Smooth muscle cell (in vitro differentiated cells): ENCODE results near the gene AMACR. TPM values are rescaled to one million over a fixed set of nuclear protein-coding genes. Genes with fewer than 3 reads are reported as not detected.
"Not testable (repeated sequence)": the region's sequence is repeated elsewhere in the genome, so short reads cannot be mapped to it uniquely, and the experiment has no call there.

ENCODE experiments used
- DNase-seq: peaks from one replicate; lab custom pipeline; 2025; ENCODE audit not compliant: unreplicated experiment; lab: John Stamatoyannopoulos, UW
- H2AFZ ChIP-seq: fragments of 200-600 bp; sonication (generic); 2 replicates; pipeline ENCODE4 v1.6.0; 2016; ENCODE audit warnings: antibody characterized with exemption, low read depth, mild to moderate bottlenecking
- H3F3A ChIP-seq: fragments of 200-600 bp; sonication (generic); 2 replicates; pipeline ENCODE4 v1.6.0; 2017; ENCODE audit warnings: antibody characterized with exemption, low read depth
- H3K27ac ChIP-seq: fragments of 200-600 bp; sonication (generic); 2 replicates; pipeline ENCODE4 v1.5.1; 2016; ENCODE audit warnings: low read depth, mild to moderate bottlenecking
- H3K27me3 ChIP-seq: fragments of 200-600 bp; sonication (generic); 2 replicates; pipeline ENCODE4 v1.6.1; 2016; ENCODE audit warnings: low read depth, mild to moderate bottlenecking
- H3K36me3 ChIP-seq: fragments of 200-600 bp; sonication (generic); 2 replicates; pipeline ENCODE4 v1.5.1; 2016; ENCODE audit warnings: low read depth
- H3K4me1 ChIP-seq: fragments of 200-600 bp; sonication (generic); 2 replicates; pipeline ENCODE4 v1.5.1; 2016; ENCODE audit warnings: low read depth
- H3K4me2 ChIP-seq: fragments of 200-600 bp; sonication (generic); 2 replicates; pipeline ENCODE4 v1.6.0; 2016; ENCODE audit warnings: mild to moderate bottlenecking
- H3K4me3 ChIP-seq: fragments of 200-600 bp; sonication (generic); 2 replicates; pipeline ENCODE4 v1.5.1; 2016; ENCODE audit warnings: mild to moderate bottlenecking
- H3K79me2 ChIP-seq: fragments of 200-600 bp; sonication (generic); 2 replicates; pipeline ENCODE4 v1.6.0; 2016; ENCODE audit warnings: low read depth, mild to moderate bottlenecking
- H3K9ac ChIP-seq: fragments of 200-600 bp; sonication (generic); 2 replicates; pipeline ENCODE4 v1.6.0; 2016; ENCODE audit warnings: low read depth
- H3K9me3 ChIP-seq: fragments of 200-600 bp; sonication (generic); replicated peaks from 2 replicates; pipeline ENCODE4 v1.5.1; 2016; ENCODE audit warnings: low read depth
- H4K20me1 ChIP-seq: fragments of 200-600 bp; sonication (generic); 2 replicates; pipeline ENCODE4 v1.6.0; 2016; ENCODE audit warnings: low read depth
- WGBS: methylation state at CpG from one replicate; pipeline ENCODE4 v1.1.7; 2016; ENCODE audit warnings: low lambda C conversion rate; 5-methylcytosine and 5-hydroxymethylcytosine counted together
- polyA plus RNA-seq: library from polyadenylated mRNA; unstranded; fragments of >200 nt; fragmentation: Nextera tagmentation; extraction: Ambion mirVana; gene quantifications from 2 replicates; pipeline ENCODE4 v1.2.1, GENCODE V29; 2016
- total RNA-seq: library from RNA; depleted of rRNA; stranded (reverse); fragments of >200 nt; gene quantifications from 2 replicates; pipeline ENCODE4 v1.2.3, GENCODE V29; 2014
- TF ChIP-seq, protein P1 (sequence below): fragments of 200-600 bp; sonication (generic); IDR thresholded peaks from 2 replicates; pipeline ENCODE4 v1.5.1; 2017; ENCODE audit warnings: borderline replicate concordance, mild to moderate bottlenecking, antibody characterized with exemption; ENCODE audit not compliant: insufficient read depth, poor library complexity, severe bottlenecking

The AMACR gene
- total and polyA plus RNA-seq, 2 experiments from 2014 or later, result 14.1 to 14.5 TPM

DNA sequence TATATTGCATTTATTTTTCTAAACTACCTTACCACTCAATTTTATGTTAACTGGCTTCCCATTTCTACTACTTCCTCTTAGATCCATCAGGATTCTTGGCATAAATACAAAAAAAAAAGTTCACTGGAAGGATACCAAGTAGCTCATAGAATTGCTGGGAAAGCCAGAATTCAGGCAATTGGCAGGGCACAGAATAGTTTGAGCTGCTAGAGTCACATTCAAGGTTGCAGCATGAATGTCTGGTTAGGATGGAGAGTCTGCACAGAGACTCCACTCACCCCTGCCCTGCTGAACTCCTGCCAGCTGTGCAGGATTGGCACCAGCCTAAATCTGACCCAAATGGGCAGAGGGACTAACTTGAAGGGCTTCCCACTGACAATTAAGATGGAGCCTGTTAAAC is 4.9 kb upstream of the AMACR start:
- Histone ChIP-seq H3K4me3 (no peak overlapping the region), H3K36me3 (no peaks in the 10 kb centered on the region), H2AFZ (no peak overlapping the region), H3K79me2 (no peaks in the 10 kb centered on the region), H3F3A (peaks cover 10% of the 10 kb centered on the region), H3K4me2 (no peak overlapping the region), H3K27ac (no peak overlapping the region), H3K4me1 (peaks cover 7% of the 10 kb centered on the region), H3K27me3 (no peaks in the 10 kb centered on the region), H3K9ac (no peak overlapping the region), H3K9me3 (no peaks in the 10 kb centered on the region), H4K20me1 (no peaks in the 10 kb centered on the region)
- TF ChIP-seq, protein P1, sequence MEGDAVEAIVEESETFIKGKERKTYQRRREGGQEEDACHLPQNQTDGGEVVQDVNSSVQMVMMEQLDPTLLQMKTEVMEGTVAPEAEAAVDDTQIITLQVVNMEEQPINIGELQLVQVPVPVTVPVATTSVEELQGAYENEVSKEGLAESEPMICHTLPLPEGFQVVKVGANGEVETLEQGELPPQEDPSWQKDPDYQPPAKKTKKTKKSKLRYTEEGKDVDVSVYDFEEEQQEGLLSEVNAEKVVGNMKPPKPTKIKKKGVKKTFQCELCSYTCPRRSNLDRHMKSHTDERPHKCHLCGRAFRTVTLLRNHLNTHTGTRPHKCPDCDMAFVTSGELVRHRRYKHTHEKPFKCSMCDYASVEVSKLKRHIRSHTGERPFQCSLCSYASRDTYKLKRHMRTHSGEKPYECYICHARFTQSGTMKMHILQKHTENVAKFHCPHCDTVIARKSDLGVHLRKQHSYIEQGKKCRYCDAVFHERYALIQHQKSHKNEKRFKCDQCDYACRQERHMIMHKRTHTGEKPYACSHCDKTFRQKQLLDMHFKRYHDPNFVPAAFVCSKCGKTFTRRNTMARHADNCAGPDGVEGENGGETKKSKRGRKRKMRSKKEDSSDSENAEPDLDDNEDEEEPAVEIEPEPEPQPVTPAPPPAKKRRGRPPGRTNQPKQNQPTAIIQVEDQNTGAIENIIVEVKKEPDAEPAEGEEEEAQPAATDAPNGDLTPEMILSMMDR, result no peak
- no peak for DNase-seq

- Histone ChIP-seq H3K27me3 (no peaks in the 10 kb centered on the region), H3K4me3 (no peak overlapping the region), H3K27ac (no peak overlapping the region), H2AFZ (no peak overlapping the region), H3K4me2 (no peak overlapping the region), H4K20me1 (no peaks in the 10 kb centered on the region), H3K4me1 (peaks cover 7% of the 10 kb centered on the region), H3K36me3 (no peaks in the 10 kb centered on the region), H3F3A (peaks cover 16% of the 10 kb centered on the region), H3K9me3 (no peaks in the 10 kb centered on the region), H3K79me2 (no peaks in the 10 kb centered on the region), H3K9ac (no peak overlapping the region)
- DNase-seq, result no peak
- TF ChIP-seq, protein P1, result no peak
- 94% methylated on average over 4 of the region's 4 CpGs for WGBS
Measured at GRCh38 chr5:34011536-34011935, 3.7 kb upstream of the AMACR start.

GRCh38 chr5:34010146-34010545 is 2.3 kb upstream of the AMACR start:
- H3K79me2 ChIP-seq, H3K9ac ChIP-seq, H3K9me3 ChIP-seq, H2AFZ ChIP-seq, H3K4me2 ChIP-seq, H3K27ac ChIP-seq, H3K27me3 ChIP-seq, H3K36me3 ChIP-seq, H3K4me3 ChIP-seq, H4K20me1 ChIP-seq, DNase-seq, H3K4me1 ChIP-seq: not testable (repeated sequence)
- 78% methylated on average over 2 of the region's 2 CpGs for WGBS
- H3F3A ChIP-seq, result peaks cover 16% of the 10 kb centered on the region

- peaks cover 16% of the 10 kb centered on the region for H3F3A ChIP-seq
- TF ChIP-seq, protein P1, result no peak
- no peak overlapping the region for H2AFZ ChIP-seq
- no peak overlapping the region for H3K27ac ChIP-seq
- no peaks in the 10 kb centered on the region for H4K20me1 ChIP-seq
- no peaks in the 10 kb centered on the region for H3K36me3 ChIP-seq
- no peak overlapping the region for H3K4me3 ChIP-seq
- H3K79me2 ChIP-seq, result peaks cover 4% of the 10 kb centered on the region
- no peak overlapping the region for H3K9ac ChIP-seq
- peaks cover 12% of the 10 kb centered on the region for H3K4me1 ChIP-seq
- DNase-seq, result no peak
- H3K4me2 ChIP-seq, result no peak overlapping the region
- no peaks in the 10 kb centered on the region for H3K9me3 ChIP-seq
- 39% methylated on average over 1 of the region's 1 CpG for WGBS
- no peaks in the 10 kb centered on the region for H3K27me3 ChIP-seq
Measured at GRCh38 chr5:34009610-34010009, 1.8 kb upstream of the AMACR start.
